NCI-H146 treated with DMSO at 0.1 percent for 48 hours (cell line): ENCODE measurements around the gene EFCAB13.
"Not testable (repeated sequence)": the region's sequence is repeated elsewhere in the genome, so short reads cannot be mapped to it uniquely, and the experiment has no call there.

ENCODE experiments used
- DNase-seq: peaks from one replicate; lab custom pipeline; 2025; ENCODE audit not compliant: unreplicated experiment; lab: John Stamatoyannopoulos, UW

The EFCAB13 gene

DNA sequence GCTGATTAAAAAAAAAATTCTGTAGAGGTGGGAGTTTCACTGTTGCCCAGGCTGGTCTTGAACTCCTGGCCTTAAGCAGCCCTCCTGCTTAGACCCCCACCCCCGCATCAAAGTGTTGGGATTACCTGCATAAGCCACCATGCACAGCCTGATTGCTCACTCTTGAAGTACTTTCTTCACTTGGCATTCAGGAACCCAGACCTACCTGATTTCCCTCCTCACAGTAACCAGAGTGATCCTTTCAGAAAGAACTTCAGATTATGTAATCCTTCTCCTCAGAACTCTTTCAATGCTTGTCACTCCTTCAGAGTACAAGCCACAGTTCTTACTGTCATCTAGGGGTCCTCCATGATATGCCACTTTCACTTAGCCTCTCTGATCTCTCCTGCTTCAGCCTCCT, 1.4 kb downstream of the EFCAB13 start:
- no peak for DNase-seq

GRCh38 chr17:47330548-47330947, 6.8 kb downstream of the EFCAB13 start:
- DNase-seq, result no peak

- DNase-seq, result no peak
Observed at GRCh38 chr17:47332287-47332686, 8.5 kb downstream of the EFCAB13 start.

DNA sequence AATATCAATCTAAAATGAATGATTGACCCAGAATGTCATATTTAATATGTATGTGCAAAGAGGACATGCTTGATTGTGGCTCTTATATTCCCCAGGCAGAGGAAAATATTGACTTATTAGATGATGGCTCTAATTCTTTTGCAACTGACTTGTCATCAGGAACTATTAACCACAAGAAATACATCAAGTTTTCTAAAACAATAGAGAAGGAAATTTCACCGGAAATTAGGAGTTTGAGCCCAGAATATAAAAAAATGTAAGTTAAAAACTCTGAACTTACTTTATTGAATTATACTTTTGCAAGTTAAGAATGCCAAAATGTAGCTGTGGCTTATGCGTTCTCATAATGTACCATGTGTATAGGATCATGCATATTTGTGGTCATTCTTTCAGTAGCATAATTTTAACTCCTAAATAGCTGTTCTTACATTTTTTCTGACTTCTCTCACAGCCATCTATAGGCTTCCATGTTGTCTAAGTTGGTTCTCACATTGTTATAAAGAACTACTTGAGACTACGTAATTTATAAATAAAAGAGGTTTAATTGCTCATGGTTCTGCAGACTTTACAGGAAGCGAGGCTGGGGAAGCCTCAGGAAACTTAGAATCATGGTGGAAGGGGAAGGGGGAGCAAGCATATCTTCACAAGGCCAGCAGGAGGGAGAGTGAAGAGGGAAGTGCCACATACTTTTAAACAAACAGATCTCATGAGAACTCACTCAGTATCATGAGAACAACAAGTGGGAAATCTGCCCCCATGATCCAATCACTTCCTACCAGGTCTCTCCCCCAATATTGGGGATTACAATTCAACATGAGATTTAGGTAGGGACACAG, 11.6 kb downstream of the EFCAB13 start:
- no peak for DNase-seq

DNA sequence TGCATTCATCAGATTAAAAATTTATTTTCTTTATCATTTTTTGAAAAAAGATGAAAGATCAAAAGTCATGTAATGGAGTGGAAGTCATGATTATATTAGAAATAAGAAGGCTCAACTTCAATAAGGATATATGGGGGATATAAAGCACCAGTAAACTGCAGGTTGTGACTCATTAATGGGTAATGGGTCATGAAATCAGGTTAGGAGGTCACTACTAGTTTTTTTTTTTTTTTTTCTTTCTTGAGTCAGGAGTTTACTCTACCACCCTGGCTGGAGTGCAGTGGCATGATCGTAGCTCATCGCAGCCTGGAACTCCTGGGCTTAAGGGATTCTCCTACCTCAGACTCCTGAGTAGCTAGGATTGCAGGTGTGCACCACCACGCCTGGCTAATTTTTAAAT, 14.3 kb downstream of the EFCAB13 start:
- no peak for DNase-seq

DNA sequence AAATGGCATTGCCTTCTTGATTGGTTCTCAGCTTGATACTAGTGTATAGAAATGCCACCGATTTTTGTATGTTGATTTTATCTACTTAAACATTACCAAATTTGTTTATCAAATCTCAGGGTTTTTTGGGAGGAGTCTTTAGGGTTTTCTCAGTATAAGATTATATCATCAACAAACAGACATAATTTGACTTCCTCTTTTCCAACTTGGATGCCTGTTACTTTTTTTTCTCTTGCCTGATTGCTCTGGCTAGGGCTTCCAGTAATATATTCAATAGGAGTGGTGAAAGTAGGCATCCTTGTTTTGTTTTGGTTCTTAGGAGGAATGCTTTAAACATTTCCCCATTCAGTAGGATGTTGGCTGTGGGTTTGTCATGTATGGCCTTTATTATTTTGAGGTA, 29.1 kb downstream of the EFCAB13 start:
- no peak for DNase-seq

- DNase-seq, result no peak
Observed at GRCh38 chr17:47358652-47359051, 34.9 kb downstream of the EFCAB13 start.

DNA sequence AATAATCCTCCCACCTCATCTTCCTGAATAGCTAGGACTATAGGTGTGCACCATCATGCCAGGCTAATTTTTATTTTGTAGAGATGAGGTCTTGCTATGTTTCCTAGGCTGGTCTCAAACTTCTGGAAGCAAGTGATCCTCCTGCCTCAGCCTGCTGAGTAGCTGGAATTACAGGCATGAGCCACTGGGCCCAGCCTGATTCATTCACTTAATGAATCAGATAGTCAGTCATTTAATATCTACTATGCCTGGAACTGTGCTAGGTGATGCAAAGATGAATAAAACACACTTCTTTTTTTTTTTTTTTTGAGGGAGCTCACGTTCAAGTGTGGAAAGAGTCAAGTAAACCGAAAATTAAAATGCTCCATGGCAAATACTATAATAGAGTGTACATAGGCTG, 39.4 kb downstream of the EFCAB13 start:
- no peak for DNase-seq

DNA sequence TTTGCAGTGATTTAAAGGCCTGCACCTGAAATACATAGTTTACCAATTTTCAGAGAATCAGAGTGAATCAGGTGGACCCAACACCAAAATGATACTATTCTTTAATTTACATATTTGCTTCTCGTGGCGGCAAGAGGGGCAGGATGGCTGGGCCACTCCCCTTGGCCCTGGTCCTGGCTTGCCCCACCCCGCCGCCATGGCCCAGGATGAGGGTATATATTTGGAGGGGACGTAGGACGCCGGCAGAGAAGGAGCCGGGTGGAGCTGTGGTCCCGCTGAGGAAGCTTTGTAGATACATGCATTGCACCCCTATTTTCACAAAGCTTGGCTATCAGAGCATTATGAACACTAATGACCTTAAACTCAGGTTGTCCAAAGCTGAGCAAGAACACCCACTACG, 43.5 kb downstream of the EFCAB13 start:
- DNase-seq, result no peak

DNA sequence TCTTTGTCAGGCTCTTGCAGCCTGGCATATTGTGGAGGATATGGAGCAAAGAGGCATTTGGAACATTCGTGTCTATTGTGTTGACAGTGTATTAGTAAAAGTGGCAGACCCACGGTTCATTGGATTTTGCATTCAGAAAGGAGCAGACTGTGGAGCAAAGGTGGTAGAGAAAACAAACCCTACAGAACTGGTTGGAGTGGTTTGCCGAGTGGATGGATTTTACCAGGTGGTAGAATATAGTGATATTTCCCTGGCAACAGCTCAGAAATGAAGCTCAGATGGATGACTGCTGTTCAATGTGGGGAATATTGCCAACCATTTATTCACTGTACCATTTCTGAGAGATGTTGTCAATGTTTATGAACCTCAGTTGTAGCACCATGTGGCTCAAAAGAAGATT, 44.5 kb downstream of the EFCAB13 start:
- no peak for DNase-seq

DNA sequence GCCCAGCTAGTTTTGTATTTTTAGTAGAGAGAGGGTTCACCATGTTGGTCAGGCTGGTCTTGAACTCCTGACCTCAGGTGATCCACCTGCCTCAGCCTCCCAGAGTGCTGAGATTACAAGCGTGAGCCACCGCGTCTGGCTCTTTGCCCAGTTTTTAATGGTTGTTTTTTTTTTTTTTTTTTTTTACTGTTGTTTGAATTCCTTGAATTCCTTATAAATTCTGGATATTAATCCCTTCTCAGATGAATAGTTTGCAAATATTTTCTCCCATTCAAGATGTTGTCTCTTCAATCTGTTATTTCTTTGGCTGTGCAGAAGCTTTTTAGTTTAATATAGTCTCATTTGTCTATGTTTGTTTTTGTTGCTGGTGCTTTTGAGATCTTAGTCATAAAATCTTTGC, 47.1 kb downstream of the EFCAB13 start:
- not testable (repeated sequence) for DNase-seq

GRCh38 chr17:47373002-47373401, 49.2 kb downstream of the EFCAB13 start:
- no peak for DNase-seq

DNA sequence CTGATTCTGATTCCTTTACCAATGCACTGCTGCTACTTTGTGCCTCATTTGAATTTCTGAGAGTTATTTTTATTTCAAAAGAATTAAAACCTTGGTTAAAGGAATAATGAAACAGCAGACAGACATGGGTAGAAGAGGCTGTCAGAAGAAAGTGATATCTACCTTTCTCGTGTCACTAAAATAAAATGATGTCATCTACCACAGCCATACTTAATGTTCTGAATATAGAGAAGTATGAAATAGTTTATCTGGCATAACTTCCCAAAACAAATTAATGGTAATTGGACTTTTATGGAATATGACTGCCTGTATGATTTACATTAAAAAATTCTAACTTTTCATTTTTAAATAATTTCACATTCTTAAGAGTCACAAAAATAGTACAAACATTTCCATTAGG, 52.5 kb downstream of the EFCAB13 start:
- DNase-seq, result no peak

- DNase-seq, result no peak
Observed at GRCh38 chr17:47388825-47389224, 65.1 kb downstream of the EFCAB13 start.

DNA sequence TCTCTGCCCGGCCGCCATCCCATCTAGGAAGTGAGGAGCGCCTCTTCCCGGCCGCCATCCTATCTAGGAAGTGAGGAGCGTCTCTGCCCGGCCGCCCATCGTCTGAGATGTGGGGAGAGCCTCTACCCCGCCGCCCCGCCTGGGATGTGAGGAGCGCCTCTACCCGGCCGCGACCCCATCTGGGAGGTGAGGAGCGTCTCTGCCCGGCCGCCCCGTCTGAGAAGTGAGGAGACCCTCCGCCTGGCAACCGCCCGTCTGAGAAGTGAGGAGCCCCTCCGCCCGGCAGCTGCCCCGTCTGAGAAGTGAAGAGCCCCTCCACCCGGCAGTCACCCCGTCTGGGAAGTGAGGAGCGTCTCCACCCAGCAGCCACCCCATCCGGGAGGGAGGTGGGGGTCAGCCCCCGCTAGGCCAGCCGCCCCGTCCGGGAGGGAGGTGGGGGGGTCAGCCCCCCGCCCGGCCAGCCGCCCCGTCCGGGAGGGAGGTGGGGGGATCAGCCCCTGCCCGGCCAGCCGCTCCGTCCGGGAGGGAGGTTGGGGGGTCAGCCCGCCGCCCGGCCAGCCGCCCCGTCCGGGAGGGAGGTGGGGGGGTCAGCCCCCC, 73.9 kb downstream of the EFCAB13 start:
- DNase-seq, result not testable (repeated sequence)

DNA sequence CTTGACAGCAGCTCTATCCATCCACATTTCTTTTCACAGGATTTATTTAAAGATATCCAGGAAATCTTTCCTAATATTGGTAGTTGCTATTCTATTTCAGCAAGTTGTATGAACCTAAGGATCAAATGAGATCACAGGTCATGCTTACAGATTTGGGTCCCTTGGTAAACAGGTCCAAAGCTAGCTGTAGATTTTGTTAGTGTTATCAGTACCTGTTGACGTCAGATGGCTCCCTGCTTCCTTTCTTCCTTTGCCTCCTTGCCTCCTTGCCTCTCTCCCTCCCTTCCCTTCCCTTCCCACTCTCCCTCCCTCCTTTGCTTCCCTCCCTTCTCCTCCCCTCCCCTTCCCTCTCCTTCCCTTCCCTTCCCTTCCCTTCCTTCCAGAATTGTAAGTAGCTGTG, 76.6 kb downstream of the EFCAB13 start:
- DNase-seq, result no peak

DNA sequence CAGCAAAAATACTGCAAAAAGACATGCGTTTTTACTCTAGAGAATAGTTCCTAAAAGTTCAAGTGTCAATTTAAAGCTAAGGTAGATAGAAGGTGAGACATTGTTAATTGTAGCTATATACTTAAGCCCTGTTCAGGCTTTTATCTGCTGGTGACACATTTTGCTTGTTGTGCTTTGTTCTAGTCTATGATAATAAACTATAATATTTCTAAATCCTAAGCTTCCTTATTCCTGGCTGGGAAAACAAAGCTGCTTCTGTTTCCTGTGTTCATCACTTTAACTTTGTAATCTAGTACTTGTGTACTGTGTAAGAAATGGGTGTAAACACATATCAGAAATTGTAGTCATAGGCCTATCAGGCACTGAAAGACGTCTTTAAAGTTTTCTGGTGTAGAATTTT, 77.3 kb downstream of the EFCAB13 start:
- no peak for DNase-seq

- no peak for DNase-seq
Observed at GRCh38 chr17:47404006-47404405, 80.3 kb downstream of the EFCAB13 start.

GRCh38 chr17:47404875-47405274, 81.1 kb downstream of the EFCAB13 start:
- DNase-seq, result no peak

GRCh38 chr17:47413872-47414271, 90.1 kb downstream of the EFCAB13 start:
- no peak for DNase-seq

DNA sequence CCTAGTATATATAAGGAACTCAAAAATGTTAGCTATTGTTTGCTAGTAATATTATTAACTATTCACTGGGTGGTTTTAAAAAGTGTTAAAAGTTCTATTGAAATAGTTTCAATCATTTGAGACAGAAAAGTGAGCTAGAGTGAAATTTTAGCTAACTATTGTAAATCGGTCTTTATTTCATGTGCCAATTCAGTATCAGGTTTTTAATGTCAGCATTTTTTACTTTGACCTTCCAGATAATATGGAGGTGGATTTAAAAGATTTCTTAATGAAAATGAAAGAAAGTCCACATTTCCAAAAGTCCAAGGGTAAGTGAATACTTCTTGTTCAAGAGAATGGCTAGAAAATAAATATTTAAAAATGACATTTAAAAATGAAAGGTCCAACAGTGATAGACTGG, 90.9 kb downstream of the EFCAB13 start:
- no peak for DNase-seq

DNA sequence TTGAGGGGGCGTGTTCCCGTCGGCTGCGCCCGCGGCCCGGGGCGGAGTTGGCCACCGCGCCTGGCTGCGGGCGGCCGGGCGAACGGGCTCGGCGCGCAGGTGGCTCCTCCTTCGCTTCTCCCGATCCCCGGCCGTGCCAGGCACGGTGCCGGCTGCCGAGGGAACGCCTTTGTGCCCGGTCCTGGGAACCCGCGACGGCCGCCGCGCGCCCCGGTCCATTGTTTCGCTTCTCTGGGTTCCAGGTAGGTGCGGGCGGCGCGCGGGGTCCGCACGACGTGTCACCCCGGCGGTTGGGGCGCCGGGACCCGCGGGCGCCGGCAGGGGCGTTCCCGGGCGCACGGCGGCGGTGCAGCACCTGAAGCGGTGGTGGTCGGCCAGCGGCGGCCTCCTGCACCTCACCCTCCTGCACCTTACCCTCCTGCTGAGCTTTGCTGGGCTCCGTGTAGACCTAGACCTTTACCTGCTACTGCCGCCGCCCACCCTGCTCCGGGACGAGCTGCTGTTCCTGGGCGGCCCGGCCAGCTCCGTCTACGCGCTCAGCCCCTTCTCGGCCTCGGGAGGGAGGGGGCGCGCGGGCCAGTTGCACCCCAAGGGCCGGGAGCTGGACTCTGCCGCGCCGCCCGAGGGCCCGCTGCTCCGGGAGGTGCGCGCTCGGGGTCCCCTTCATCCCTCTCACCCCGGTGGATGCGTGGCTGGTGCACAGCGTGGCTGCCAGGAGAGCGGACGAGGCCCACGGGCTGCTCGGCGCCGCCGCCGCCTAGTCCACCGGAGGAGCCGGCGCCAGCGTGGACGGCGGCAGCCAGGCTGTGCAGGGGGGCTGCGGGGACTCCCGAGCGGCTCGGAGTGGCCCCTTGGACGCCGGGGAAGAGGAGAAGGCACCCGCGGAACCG, 99.9 kb downstream of the EFCAB13 start:
- no peak for DNase-seq
